IPS-NIHi11 (cell line): ENCODE measurements around the gene VAC14.
A peak's percentile ranks its signal among the peaks of the same experiment; 100 is the strongest.

Source experiments
- DNase-seq: peaks from one replicate; pipeline ENCODE4 v3.0.0; 2012; ENCODE audit warnings: mixed read lengths, low spot score

The VAC14 gene

GRCh38 chr16:70662991-70663523 is 137.9 kb downstream of the VAC14 start:
- DNase-seq = no peak

- DNase-seq = no peak
Measured at GRCh38 chr16:70661918-70662641, 138.9 kb downstream of the VAC14 start.

DNA sequence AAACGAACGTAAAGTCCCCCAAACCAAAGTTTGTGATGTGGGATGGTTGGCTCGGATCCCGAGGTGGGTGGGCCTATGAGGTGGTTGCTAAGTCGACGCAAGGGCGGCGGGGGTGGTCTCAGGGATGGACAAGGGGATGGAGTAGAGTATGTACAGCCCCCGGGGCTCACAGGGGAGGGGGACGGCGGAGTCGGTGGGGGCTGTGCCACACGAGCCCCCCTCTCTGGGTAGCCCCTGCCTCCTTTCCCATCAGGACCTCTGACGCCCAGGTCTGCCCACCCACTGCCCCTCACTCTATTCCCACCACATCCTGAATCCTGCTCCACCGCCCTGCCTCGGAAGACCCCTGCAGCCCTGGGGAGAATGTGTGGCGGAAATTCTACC is 139.4 kb downstream of the VAC14 start:
- no peak for DNase-seq

GRCh38 chr16:70660672-70661350 is 140.1 kb downstream of the VAC14 start:
- no peak for DNase-seq

DNA sequence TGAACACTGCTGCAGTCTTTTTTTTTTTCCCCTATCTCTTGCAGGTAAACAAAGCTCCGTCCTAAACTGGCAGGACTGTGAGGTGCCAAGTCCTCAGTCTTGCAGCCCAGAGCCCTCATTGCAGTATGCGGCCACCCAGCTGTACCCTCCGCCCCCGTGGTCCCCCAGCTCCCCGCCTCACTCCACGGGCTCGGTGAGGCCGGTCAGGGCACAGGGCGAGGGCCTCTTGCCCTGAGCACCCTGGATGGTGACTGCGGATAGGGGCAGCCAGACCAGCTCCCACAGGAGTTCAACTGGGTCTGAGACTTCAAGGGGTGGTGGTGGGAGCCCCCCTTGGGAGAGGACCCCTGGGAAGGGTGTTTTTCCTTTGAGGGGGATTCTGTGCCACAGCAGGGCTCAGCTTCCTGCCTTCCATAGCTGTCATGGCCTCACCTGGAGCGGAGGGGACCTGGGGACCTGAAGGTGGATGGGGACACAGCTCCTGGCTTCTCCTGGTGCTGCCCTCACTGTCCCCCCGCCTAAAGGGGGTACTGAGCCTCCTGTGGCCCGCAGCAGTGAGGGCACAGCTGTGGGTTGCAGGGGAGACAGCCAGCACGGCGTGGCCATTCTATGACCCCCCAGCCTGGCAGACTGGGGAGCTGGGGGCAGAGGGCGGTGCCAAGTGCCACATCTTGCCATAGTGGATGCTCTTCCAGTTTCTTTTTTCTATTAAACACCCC is 140.8 kb downstream of the VAC14 start:
- DNase-seq = no peak

- no peak for DNase-seq
Measured at GRCh38 chr16:70659546-70659945, 141.4 kb downstream of the VAC14 start.

DNA sequence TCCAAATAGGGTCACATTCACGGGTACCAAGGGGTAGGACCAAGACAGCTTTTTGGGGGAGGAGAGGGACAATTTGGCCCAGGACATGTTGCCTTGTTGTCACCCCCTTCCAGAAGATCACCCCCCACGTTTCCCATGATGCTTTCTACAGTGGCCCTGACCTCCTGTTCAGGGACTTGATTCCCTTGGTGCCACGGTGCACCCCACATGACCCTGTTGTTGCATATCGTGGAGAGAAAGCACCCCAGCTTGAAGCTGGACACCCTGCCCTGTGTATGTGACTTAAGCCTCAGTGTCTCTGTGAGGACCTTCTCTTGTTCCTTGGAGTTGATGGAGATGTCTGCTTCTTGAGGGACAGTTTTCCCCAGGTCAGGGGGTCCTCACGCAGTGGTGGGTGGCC is 142.0 kb downstream of the VAC14 start:
- no peak for DNase-seq

DNA sequence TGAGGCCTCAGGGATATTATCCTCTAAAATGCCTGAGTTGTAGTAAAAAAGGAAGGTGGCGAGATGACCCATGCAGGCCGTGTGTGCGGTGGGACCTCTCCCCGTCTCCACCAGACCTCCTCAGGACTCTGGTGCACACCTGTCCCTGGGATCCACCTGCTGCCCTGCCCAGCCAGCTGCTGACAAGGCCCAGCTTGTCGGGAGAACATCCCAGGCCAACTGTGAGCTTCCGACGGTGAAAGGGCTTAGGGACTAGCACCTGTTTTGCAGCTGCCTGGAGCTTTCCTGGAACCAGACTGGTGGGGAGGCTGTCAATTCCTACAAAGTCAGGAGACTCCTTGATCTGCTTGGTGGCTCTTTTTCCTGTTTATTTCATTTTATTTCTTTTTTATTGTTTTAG is 143.0 kb downstream of the VAC14 start:
- no peak for DNase-seq

DNA sequence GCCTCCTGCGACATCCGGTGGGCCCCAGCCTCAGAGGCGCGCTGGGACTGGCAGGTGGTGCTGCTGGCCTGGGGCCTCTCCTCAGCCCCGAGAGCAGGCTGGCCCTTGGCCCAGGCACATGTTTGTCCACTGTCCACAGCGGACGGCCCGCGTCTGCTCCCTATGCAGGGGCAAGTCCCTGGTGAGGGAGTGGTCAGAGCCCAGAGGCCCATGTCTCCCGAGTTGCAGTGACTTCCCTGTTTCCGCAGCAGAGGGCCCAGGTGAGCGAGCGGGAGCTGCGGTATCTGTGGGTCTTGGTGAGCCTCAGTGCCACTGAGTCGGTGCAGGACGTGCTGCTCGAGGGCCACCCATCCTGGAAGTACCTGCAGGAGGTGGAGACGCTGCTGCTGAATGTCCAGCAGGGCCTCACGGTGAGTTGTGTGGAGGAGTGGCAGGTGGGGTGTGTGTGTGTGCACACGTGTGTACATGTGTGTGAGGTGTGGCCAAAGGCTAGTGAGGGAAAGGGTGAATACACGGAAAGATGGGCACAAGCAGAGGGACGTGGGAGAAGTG is 144.2 kb downstream of the VAC14 start:
- no peak for DNase-seq

DNA sequence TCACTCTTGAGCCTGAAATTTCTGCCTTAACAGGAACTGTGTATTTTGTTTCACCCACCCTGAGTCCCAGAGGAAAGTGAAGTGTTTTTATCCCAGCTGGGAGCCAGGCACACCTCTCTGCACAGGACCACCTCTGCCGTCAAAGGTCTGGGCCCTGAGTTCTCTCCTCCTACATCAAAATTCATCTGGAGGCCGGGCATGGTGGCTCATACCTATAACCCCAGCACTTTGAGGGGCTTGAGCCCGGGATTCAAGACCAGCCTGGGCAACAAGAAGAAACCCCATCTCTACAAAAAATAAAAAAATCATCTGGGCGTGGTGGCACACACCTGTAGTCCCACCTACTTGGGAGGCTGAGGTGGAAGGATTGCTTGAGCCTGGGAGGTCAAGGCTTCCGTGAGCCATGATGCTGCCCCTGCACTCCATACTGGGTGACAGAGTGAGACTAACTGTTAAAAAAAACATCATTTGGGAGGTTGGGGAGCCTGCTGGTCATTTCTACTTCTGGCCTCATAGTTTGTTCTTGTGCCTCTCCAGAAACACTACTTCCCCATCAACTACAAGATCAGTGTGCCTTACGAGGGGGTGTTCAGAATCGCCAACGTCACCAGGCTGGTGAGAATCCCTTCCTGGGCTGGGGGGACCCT is 144.8 kb downstream of the VAC14 start:
- DNase-seq = no peak

GRCh38 chr16:70653809-70654771 is 146.9 kb downstream of the VAC14 start:
- DNase-seq = peak; percentile 74

GRCh38 chr16:70653406-70653805 is 147.6 kb downstream of the VAC14 start:
- DNase-seq = no peak

- no peak for DNase-seq
Measured at GRCh38 chr16:70652322-70652721, 148.6 kb downstream of the VAC14 start.

DNA sequence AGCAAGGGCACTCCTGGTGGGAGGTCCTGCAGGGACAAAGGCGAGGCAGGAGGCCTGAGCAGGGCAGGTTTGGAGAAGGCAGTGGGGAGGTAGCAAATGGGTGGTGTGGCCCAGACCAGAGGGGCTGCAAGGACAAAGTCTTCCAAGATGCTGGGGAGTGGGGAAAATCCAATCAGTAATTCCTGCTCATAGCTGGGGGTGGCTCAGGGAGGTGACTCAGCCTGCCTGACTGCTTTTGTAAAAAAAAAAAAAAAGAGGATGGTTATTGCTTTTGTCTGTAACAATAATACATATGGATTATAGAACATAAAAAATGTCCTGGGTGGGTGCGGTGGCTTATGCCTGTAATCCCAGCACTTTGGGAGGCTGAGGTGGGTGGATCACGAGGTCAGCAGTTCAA is 149.4 kb downstream of the VAC14 start:
- no peak for DNase-seq

DNA sequence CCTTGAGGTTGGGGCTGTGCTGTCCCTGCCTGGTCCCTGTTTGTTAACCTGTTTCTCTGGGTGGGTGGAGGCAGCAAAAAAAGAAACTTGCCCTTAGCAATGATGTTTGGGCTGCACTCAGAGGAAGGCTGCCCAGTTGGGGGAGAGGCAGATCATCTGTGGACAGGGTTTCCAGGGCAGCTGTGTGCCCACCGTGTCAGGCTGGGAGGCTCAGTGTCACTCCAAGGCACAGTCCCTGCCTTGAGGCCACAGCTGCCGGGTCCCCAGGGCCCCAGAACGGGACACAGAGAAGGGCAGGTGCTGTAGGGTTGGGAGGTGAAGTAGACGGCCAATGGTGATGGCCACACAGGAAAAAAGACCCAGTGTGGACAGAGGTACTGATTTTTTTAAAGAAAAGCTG is 150.7 kb downstream of the VAC14 start:
- no peak for DNase-seq

- no peak for DNase-seq
Measured at GRCh38 chr16:70649300-70649699, 151.7 kb downstream of the VAC14 start.

DNA sequence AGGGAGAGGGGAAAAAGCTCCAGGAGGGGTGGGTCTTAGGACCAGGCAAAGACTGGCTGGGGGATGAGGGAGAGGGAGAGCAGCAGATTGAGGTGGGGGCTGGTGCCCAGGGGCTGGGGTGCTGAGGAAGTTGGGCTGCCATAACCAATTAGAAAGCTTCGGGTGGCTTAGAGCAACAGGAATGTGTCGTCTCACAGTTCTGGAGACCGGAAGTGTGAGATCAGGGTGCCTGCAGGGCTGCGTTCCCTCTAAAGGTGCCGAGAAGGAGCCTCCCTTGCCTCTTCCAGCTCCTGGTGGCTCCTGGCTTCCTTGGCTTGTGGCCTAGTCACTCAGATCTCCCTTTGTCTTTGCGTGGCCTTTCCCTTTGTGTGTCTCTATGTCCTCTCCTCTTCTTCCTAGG is 152.4 kb downstream of the VAC14 start:
- no peak for DNase-seq

DNA sequence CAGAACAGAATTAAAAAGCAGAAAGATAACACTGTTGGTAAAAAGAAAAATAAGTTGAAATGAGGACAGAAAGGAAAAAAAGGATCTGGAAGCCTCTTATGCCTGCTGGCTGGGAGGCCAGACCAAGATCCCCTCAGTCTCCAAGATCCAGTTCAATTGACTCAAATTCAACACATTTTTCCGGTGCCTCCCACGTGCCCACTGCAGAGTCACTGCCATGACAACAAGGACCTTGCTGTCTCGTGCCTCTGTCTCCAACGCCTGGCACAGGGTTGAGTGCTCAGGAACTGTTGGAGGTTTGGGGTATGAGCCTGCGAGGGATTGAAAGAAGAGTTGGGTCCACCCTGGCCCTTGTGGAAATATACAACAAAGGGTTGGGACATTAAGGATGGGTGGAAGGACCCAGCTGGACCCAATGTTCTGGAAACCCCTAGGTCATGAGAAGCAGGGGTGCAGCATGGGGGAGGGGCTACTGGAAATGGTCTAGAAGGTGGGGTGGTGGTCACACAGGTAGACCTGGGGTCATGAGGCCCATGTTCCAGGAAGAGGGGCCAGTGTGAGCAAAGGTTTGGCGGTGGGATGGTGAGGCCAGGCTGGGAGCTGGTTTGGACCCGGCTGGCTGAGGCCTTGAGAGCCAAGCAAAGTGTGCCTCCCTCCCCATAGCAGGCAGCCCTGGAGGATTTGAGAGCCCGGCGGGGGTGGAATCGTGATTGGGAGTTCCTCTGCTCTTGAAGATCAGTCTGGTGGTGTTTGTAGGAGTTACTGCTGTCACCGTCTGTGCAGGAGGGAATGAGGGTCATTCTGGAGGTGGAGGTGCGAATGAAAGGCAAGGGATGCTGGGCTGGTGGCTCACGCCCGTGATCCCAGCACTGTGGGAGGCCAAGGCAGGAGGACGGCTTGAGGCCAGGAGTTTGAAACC is 153.3 kb downstream of the VAC14 start:
- no peak for DNase-seq

GRCh38 chr16:70646260-70647241 is 154.4 kb downstream of the VAC14 start, which contains the start of gene IL34:
Gene IL34, plus strand, starts transcription at chr16:70646559. Its CDS starts 389 bp downstream, at chr16:70646948.
- DNase-seq = no peak
